Parathyroid adenoma (tissue), 2 donors: ENCODE data around the gene FANCB.

ENCODE experiments used
- H2AFZ ChIP-seq: fragments of 300-600 bp; sonication (generic); one replicate; pipeline ENCODE4 v1.7.0; 2017; ENCODE audit warnings: antibody characterized with exemption, mild to moderate bottlenecking
- H3K27ac ChIP-seq: fragments of 300-600 bp; sonication (generic); one replicate; pipeline ENCODE4 v1.7.0; 2017
- H3K27me3 ChIP-seq: fragments of 300-600 bp; sonication (generic); one replicate; pipeline ENCODE4 v1.7.0; 2017; ENCODE audit warnings: low read length; ENCODE audit not compliant: control insufficient read depth, insufficient read depth
- H3K36me3 ChIP-seq: fragments of 300-600 bp; sonication (generic); one replicate; pipeline ENCODE4 v1.7.0; 2017; ENCODE audit warnings: low read length; ENCODE audit not compliant: control insufficient read depth, insufficient read depth
- H3K4me1 ChIP-seq: fragments of 300-600 bp; sonication (generic); one replicate; pipeline ENCODE4 v1.7.0; 2017; ENCODE audit warnings: control low read depth
- H3K4me2 ChIP-seq: fragments of 300-600 bp; sonication (generic); one replicate; pipeline ENCODE4 v1.7.0; 2017; ENCODE audit warnings: low read length
- H3K4me3 ChIP-seq: fragments of 300-600 bp; sonication (generic); one replicate; pipeline ENCODE4 v1.7.0; 2017; ENCODE audit warnings: low read depth, low read length
- H3K79me2 ChIP-seq: fragments of 300-600 bp; sonication (generic); one replicate; pipeline ENCODE4 v1.7.0; 2017; ENCODE audit warnings: control low read depth
- H3K9ac ChIP-seq: fragments of 300-600 bp; sonication (generic); one replicate; pipeline ENCODE4 v1.7.0; 2017; ENCODE audit warnings: mild to moderate bottlenecking
- H3K9me3 ChIP-seq: fragments of 300-600 bp; sonication (generic); one replicate; pipeline ENCODE4 v1.7.0; 2017; ENCODE audit warnings: low read length; ENCODE audit not compliant: control insufficient read depth
- CTCF ChIP-seq: fragments of 300-600 bp; sonication (generic); IDR thresholded peaks from one replicate; pipeline ENCODE4 v1.7.0; 2017; ENCODE audit warnings: antibody characterized with exemption, mild to moderate bottlenecking
- donor health status: primary hyperparathyroidism.

FANCB gene

GRCh38 chrX:14819769-14820168 is 53.1 kb downstream of the FANCB start:
- Histone ChIP-seq H3K27me3 (no peaks in the 10 kb centered on the region), H3K9me3 (no peaks in the 10 kb centered on the region), H3K36me3 (no peaks in the 10 kb centered on the region), H3K9ac (no peak overlapping the region), H3K4me3 (no peak overlapping the region), H2AFZ (no peak overlapping the region), H3K79me2 (no peaks in the 10 kb centered on the region), H3K27ac (no peak overlapping the region), H3K4me1 (no peaks in the 10 kb centered on the region), H3K4me2 (no peak overlapping the region)
- no peak for TF ChIP-seq CTCF

GRCh38 chrX:14817571-14817970 is 55.3 kb downstream of the FANCB start:
- no peaks in the 10 kb centered on the region for H3K79me2 ChIP-seq
- H3K4me3 ChIP-seq, result no peak overlapping the region
- no peak overlapping the region for H3K4me2 ChIP-seq
- no peak overlapping the region for H2AFZ ChIP-seq
- H3K27me3 ChIP-seq, result no peaks in the 10 kb centered on the region
- no peaks in the 10 kb centered on the region for H3K36me3 ChIP-seq
- H3K9ac ChIP-seq, result no peak overlapping the region
- TF ChIP-seq CTCF, result no peak
- no peak overlapping the region for H3K27ac ChIP-seq
- no peaks in the 10 kb centered on the region for H3K4me1 ChIP-seq
- no peaks in the 10 kb centered on the region for H3K9me3 ChIP-seq

- no peaks in the 10 kb centered on the region for H3K79me2 ChIP-seq
- no peak for TF ChIP-seq CTCF
- H3K9me3 ChIP-seq, result no peaks in the 10 kb centered on the region
- H3K4me1 ChIP-seq, result no peaks in the 10 kb centered on the region
- H3K36me3 ChIP-seq, result no peaks in the 10 kb centered on the region
- no peaks in the 10 kb centered on the region for H3K27me3 ChIP-seq
- H3K4me2 ChIP-seq, result no peak overlapping the region
- no peak overlapping the region for H3K27ac ChIP-seq
- H2AFZ ChIP-seq, result no peak overlapping the region
- H3K4me3 ChIP-seq, result no peak overlapping the region
- H3K9ac ChIP-seq, result no peak overlapping the region
These were observed 69.7 kb downstream of the FANCB start for GRCh38 chrX:14802943-14803710.

GRCh38 chrX:14801136-14801535 is 71.7 kb downstream of the FANCB start:
- no peak for TF ChIP-seq CTCF
- no peak overlapping the region for H3K4me2 ChIP-seq

More at GRCh38 chrX:14801136-14801535, 71.7 kb downstream of the FANCB start:
- H3K9me3 ChIP-seq, result no peaks in the 10 kb centered on the region
- H3K4me1 ChIP-seq, result no peaks in the 10 kb centered on the region
- no peak overlapping the region for H3K9ac ChIP-seq
- no peaks in the 10 kb centered on the region for H3K27me3 ChIP-seq
- H3K4me3 ChIP-seq, result no peak overlapping the region
- H3K27ac ChIP-seq, result no peak overlapping the region
- H2AFZ ChIP-seq, result no peak overlapping the region
- no peaks in the 10 kb centered on the region for H3K79me2 ChIP-seq
- H3K36me3 ChIP-seq, result no peaks in the 10 kb centered on the region
